Glomerular visceral epithelial cell (primary cell): ENCODE data around the gene MROH8.
"Not testable (repeated sequence)": the region's sequence is repeated elsewhere in the genome, so short reads cannot be mapped to it uniquely, and the experiment has no call there.

Experiments
- DNase-seq: peaks from one replicate; pipeline ENCODE4 v3.0.0-alpha.2; 2016; ENCODE audit errors: extremely low spot score

Gene MROH8

GRCh38 chr20:37154684-37155298, 24.6 kb downstream of the MROH8 start:
- no peak for DNase-seq

DNA sequence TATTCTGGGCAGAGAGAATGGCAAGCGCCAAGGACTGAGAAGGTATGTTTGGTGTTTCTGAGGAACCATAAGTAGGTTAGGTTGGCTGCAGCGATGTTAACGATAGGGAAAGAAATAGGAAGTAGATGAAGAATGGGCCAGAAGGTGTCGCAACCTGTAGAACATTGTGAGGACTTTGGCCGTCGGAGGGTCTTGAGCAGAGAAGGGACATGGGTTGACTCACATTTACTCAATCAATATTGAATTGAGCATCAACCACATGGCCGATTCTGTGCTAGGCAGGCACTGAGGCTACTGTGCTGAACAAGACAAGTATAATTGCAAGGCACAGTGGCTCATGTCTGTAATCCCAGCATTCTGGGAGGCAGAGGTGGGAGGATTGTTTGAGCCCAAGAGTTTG, 27.1 kb downstream of the MROH8 start:
- DNase-seq: no peak

- DNase-seq: no peak
Observed at GRCh38 chr20:37151529-37151928, 27.8 kb downstream of the MROH8 start.

DNA sequence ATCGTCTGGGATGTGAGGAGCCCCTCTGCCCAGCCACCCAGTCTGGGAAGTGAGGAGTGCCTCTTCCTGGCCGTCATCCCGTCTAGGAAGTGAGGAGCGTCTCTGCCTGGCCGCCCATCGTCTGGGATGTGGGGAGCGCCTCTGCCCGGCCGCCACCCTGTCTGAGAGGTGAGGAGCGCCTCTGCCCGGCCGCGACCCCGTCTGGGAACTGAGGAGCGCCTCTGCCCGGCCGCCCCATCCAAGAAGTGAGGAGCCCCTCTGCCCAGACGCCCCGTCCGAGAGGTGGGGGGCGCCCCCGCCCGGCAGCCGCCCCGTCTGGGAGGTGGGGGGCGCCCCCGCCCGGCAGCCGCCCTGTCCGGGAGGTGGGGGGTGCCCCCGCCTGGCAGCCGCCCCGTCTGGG, 28.5 kb downstream of the MROH8 start:
- DNase-seq: not testable (repeated sequence)

- no peak for DNase-seq
Observed at GRCh38 chr20:37147250-37147649, 32.1 kb downstream of the MROH8 start.

GRCh38 chr20:37144856-37145404, 34.4 kb downstream of the MROH8 start:
- DNase-seq: no peak

- DNase-seq: no peak
Observed at GRCh38 chr20:37142708-37143107, 36.6 kb downstream of the MROH8 start.

DNA sequence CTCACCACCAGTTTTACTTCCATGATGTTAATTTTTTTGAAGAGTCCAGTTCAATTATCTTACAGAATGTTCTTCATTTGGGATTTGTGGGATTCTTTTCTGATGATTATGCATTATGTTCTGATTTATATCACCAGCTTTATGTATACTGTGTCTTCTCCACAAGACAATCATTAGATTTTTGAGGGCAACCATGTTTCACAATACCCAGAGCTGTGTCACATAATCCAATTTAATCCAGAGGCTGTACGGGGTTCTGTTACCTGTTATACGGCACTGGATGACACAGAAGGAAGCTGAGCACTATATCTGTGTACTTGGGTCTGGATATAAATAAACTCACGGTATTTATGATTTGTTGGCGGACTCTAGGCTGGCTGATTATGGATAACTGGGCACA, 41.8 kb downstream of the MROH8 start:
- DNase-seq: no peak

- DNase-seq: no peak
Observed at GRCh38 chr20:37133952-37134351, 45.4 kb downstream of the MROH8 start.

DNA sequence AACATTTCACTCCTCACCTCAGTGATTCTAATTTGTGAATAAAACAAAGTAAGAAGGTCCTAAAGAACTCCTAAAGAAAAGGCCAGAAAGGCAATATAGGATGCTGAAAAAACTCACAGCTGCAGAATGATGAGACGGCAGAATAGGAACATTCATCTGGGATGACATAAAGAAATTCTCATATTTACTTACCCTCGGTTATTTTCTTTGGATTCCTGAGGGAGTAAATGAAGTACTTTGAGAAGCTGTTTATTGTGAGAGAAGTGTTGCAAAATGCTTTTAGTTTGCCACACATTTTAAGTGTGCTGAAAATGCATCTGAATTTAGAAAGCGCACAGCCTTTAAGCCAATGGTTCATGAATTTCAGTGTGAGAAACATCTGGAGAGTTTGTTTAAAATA, 47.9 kb downstream of the MROH8 start:
- no peak for DNase-seq

GRCh38 chr20:37128803-37129202, 50.5 kb downstream of the MROH8 start:
- no peak for DNase-seq

- not testable (repeated sequence) for DNase-seq
Observed at GRCh38 chr20:37126290-37126689, 53.1 kb downstream of the MROH8 start.

- no peak for DNase-seq
Observed at GRCh38 chr20:37123441-37123840, 55.9 kb downstream of the MROH8 start.

- DNase-seq: no peak
Observed at GRCh38 chr20:37120497-37120896, 58.9 kb downstream of the MROH8 start.

DNA sequence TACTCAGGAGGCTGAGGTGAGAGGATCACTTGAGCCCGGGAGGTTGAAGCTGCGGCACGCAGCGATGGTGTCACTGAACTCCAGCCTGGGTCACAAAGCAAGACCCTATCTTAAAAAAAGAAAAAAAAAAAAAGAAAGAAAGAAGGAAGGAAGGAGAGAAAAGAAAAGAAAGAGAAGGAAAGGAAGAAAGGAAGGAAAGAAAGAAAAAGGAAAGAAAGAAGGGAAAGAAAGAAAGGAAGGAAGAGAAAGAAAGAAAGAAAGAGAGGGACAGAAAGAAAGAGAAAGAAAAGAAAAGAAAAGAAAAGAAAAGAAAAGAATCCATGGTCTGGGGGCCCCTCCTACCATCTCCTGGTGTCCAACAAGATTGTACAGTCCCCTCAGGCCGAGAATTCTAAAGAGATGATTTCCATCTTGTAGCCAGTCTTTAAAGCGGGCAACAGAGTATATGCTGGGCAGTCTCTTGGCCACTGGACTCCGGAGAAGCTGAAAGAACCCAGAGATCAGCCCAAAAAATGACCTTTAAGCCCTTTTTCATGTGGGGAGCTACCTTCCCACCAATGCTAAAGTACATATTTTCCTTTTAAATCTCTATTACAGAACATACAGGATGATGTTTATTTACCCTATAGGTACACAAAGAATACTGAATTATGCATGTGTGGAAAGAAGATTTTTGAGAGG, 59.9 kb downstream of the MROH8 start:
- DNase-seq: no peak

- no peak for DNase-seq
Observed at GRCh38 chr20:37114012-37114411, 65.3 kb downstream of the MROH8 start.

- DNase-seq: no peak
Observed at GRCh38 chr20:37111926-37112455, 67.4 kb downstream of the MROH8 start.

- DNase-seq: no peak
Observed at GRCh38 chr20:37108676-37109075, 70.7 kb downstream of the MROH8 start.

DNA sequence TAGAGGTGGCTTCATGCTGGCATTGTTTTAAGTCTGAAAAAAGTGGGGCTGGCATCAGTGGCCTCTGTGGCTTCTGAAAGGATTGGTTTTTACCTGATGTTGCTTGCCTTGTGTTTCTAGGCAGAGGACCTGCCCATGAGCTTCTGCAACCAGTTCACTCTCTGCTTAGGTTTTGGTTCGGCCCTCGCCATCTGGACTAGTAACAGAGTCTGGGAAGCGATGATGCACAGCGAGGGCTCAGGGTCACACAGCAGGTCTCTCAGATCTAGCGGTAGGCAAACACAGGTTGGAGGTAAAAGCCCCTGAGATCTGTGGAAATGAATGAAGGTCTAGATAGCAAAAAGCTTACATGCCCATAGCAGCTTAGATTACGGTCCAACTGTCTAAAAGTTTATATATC, 76.8 kb downstream of the MROH8 start:
- DNase-seq: no peak

- DNase-seq: peak; percentile 12
Observed at GRCh38 chr20:37096415-37097041, 82.8 kb downstream of the MROH8 start.

- peak; percentile 89 for DNase-seq
Observed at GRCh38 chr20:37095599-37096414, 83.5 kb downstream of the MROH8 start, which contains the start of gene RBL1. RBL1 (minus strand) TSS chr20:37095997; CDS start chr20:37095928, 69 bp downstream.

DNA sequence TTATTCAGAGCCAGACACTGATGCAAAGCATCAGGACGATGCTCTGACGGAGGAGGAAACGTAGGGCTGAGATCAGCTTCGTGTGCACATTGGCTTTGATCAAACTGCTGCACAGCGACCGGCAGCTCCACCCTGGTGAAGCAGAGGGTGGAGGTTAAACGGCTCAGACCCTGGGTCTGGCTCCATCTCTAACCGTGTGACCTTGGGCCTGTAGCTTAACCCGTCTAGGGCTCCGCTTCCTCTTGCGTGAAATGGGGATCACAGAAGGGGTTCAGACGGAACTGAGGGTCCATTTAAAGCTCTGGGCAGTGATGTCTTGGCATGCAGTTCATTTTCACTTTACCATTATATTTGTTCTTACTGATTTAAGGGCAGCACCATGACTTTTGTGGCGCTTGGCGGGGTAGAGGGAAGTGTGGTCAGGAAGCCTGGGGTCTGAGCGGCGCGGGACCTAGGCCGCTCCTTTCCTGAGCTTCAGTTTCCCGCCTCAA, 84.2 kb downstream of the MROH8 start:
- no peak for DNase-seq
